ENCODE data around the gene CHORDC1. TPM values are rescaled to one million over a fixed set of nuclear protein-coding genes. Genes with fewer than 3 reads are reported as not detected.

Gene CHORDC1
- total and polyA plus RNA-seq, 2 of the 8 experiments (the other 6 are each of a cell fraction or from before 2014, with no cell fraction given): 28.9 to 97.1 TPM

DNA sequence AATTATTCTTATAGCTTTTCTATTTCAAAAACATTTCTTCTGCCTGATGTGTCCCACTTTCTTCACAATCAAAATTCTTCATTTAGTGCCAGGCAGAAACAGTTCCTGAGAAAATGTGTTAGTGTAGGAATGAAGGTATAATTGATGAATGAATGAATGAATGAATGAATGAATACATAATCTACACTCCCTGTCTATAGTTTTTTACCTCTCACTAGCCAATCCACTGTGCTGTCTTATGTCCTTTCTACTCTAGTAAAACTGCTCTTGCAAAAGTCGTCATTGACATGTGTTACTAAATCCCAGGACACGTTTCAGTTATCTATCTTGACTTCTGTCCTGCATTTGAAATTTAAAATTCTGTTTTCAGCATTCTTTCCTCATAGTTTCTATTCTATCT is 42.9 kb downstream of the CHORDC1 start:
- Histone ChIP-seq H3K4ac (replicated peaks; ENCODE audit: insufficient read length, low read depth, low read length) (no peak overlapping the region), H3K14ac (ENCODE audit: insufficient read length) (no peak overlapping the region), H2AFZ (ENCODE audit: low read length) (no peak overlapping the region), H3K4me3 (ENCODE audit: extremely low read depth in 1 of 4, insufficient read depth in 2 of 4, low read depth in 3 of 4, low read length in 4 of 4) (no peak overlapping the region), H2BK15ac (ENCODE audit: low read length) (no peak overlapping the region), H3K36me3 (ENCODE audit: control insufficient read depth in 2 of 4, insufficient read depth in 4 of 4, low read length in 3 of 4) (peaks cover 0 to 6% (median 0%) of the 10 kb centered on the region in 4 experiments; a peak in 1 of 8 replicates), H2BK20ac (ENCODE audit: low read length) (no peak overlapping the region), H2BK120ac (replicated peaks; ENCODE audit: low read depth, low read length) (no peak overlapping the region), H3K56ac (replicated peaks; ENCODE audit: insufficient read length, low read depth, low read length) (no peak overlapping the region), H3K4me2 (ENCODE audit: insufficient read depth in 1 of 2, low read depth in 2 of 2, low read length in 2 of 2) (no peak overlapping the region), H4K8ac (ENCODE audit: extremely low read depth, insufficient read depth, low read length) (no peak overlapping the region), H3K79me1 (ENCODE audit: low read depth, low read length) (no peaks in the 10 kb centered on the region), H2BK5ac (ENCODE audit: low read depth, low read length) (no peak overlapping the region), H4K20me1 (replicated peaks in 1 of 2; ENCODE audit: control insufficient read depth in 1 of 2, insufficient read depth in 2 of 2, low read length in 2 of 2) (no peaks in the 10 kb centered on the region), H2AK5ac (ENCODE audit: low read depth, low read length) (no peak overlapping the region), H3K79me2 (ENCODE audit: control insufficient read depth in 1 of 2, insufficient read depth in 2 of 2, low read length in 2 of 2) (no peaks in the 10 kb centered on the region), H2BK12ac (ENCODE audit: low read depth, low read length) (no peak overlapping the region), H3K27me3 (replicated peaks in 1 of 4; ENCODE audit: control insufficient read depth in 3 of 4, extremely low read depth in 1 of 4, insufficient read depth in 3 of 4, low read length in 3 of 4) (no peaks in the 10 kb centered on the region), H4K5ac (ENCODE audit: insufficient read length, low read depth, low read length) (no peak overlapping the region), H3K23me2 (ENCODE audit: low read depth, low read length) (no peaks in the 10 kb centered on the region), H3K9me3 (ENCODE audit: insufficient read depth in 2 of 2, low read depth in 1 of 2, low read length in 1 of 2) (no peaks in the 10 kb centered on the region), H4K91ac (replicated peaks; ENCODE audit: insufficient read length, low read length) (no peak overlapping the region), H3K4me1 (replicated peaks in 1 of 4; ENCODE audit: control insufficient read depth in 3 of 4, insufficient read depth in 4 of 4, low read length in 3 of 4) (no peaks in the 10 kb centered on the region), H3K18ac (ENCODE audit: extremely low read depth, low read length) (no peak overlapping the region), H3K23ac (ENCODE audit: insufficient read length) (no peak overlapping the region), H3K9ac (replicated peaks in 1 of 4; ENCODE audit: extremely low read depth in 1 of 4, low read depth in 3 of 4, low read length in 3 of 4) (no peak overlapping the region), H3K27ac (ENCODE audit: low read depth, low read length) (no peak overlapping the region)
- ChIA-PET CTCF (ENCODE audit: partially characterized antibody) (no interaction called here), POLR2A (ENCODE audit: partially characterized antibody) (no interaction called here)
- WGBS, 2 experiments (ENCODE audit: extremely low coverage in 1 of 2, insufficient coverage in 1 of 2, insufficient read length in 1 of 2, insufficient replicate concordance in 2 of 2, low coverage in 1 of 2, low lambda C conversion rate in 2 of 2, missing lambda C conversion rate in 1 of 2): 94% methylated on average over 2 of the region's 2 CpGs; no CpG with 5 or more reads in 1 of the 2 experiments
- FAIRE-seq: no peak
- TF ChIP-seq RXRA (IDR thresholded peaks at IDR 0.05; ENCODE audit: insufficient read depth, low read depth, low read length) (no peak), HDAC2 (IDR thresholded peaks at IDR 0.05; ENCODE audit: borderline replicate concordance in 1 of 2, low read depth in 2 of 2, low read length in 2 of 2) (no peak), ATF2 (IDR thresholded peaks at IDR 0.05; ENCODE audit: low read length) (no peak), CTBP2 (IDR thresholded peaks at IDR 0.05; ENCODE audit: borderline replicate concordance, insufficient read depth, insufficient read length, low read length) (no peak), SP2 (IDR thresholded peaks at IDR 0.05; ENCODE audit: low read length) (no peak), ASH2L (IDR thresholded peaks at IDR 0.05; ENCODE audit: low read length) (no peak), SIN3A (conservative IDR thresholded peaks at IDR 0.05 in 1 of 2, IDR thresholded peaks at IDR 0.05 in 1 of 2; ENCODE audit: low read depth in 1 of 2, low read length in 2 of 2) (no peak), POU5F1 (IDR thresholded peaks at IDR 0.05; ENCODE audit: low read depth, low read length) (no peak), NANOG (IDR thresholded peaks at IDR 0.05; ENCODE audit: insufficient read depth, low read depth, low read length, poor library complexity, severe bottlenecking) (no peak)
- no peak for DNase-seq (ENCODE audit: low read depth in 1 of 2, low spot score in 2 of 2)
